GM23338 (cell line): ENCODE results near the gene APEX1. TPM values are rescaled to one million over a fixed set of nuclear protein-coding genes. Genes with fewer than 3 reads are reported as not detected.
A peak's percentile ranks its signal among the peaks of the same experiment; 100 is the strongest.

Source experiments
- ATAC-seq: fragments of 200-7000 bp; cut with Tn5 transposase; 3 replicates; pipeline ENCODE4 v1.9.1; 2020
- DNase-seq: peaks from one replicate; pipeline ENCODE4 v3.0.0-alpha.2; 2015; ENCODE audit warnings: low spot score
- H2AFZ ChIP-seq: fragments of 200-600 bp; sonication (generic); 2 replicates; pipeline ENCODE4 v1.8.0; 2016; ENCODE audit warnings: antibody characterized with exemption, mild to moderate bottlenecking, moderate library complexity
- H3F3A ChIP-seq: fragments of 200-600 bp; sonication (generic); replicated peaks from 2 replicates; pipeline ENCODE4 v1.8.0; 2017; ENCODE audit warnings: antibody characterized with exemption, mixed run types, low read depth
- H3K27ac ChIP-seq: fragments of 200-600 bp; sonication (generic); 2 replicates; pipeline ENCODE4 v1.6.1; 2016; ENCODE audit warnings: low read depth
- H3K27me3 ChIP-seq: fragments of 200-600 bp; sonication (generic); 2 replicates; pipeline ENCODE4 v1.8.0; 2016; ENCODE audit warnings: mild to moderate bottlenecking, mixed run types, moderate library complexity; ENCODE audit not compliant: insufficient read depth
- H3K36me3 ChIP-seq: fragments of 200-600 bp; sonication (generic); 2 replicates; pipeline ENCODE4 v1.8.0; 2016; ENCODE audit warnings: mild to moderate bottlenecking; ENCODE audit not compliant: insufficient read depth
- H3K4me1 ChIP-seq: fragments of 200-600 bp; sonication (generic); 2 replicates; pipeline ENCODE4 v1.8.0; 2016; ENCODE audit warnings: mild to moderate bottlenecking, moderate library complexity; ENCODE audit not compliant: insufficient read depth
- H3K4me2 ChIP-seq: fragments of 200-600 bp; sonication (generic); 2 replicates; pipeline ENCODE4 v1.7.1; 2017; ENCODE audit warnings: mixed run types
- H3K4me3 ChIP-seq: fragments of 200-600 bp; sonication (generic); 2 replicates; pipeline ENCODE4 v1.6.1; 2016; ENCODE audit warnings: mixed run types
- H3K79me2 ChIP-seq: fragments of 200-600 bp; sonication (generic); replicated peaks from 2 replicates; pipeline ENCODE4 v1.8.0; 2017; ENCODE audit warnings: mild to moderate bottlenecking; ENCODE audit not compliant: insufficient read depth
- H3K9me2 ChIP-seq: fragments of 200-600 bp; sonication (generic); 2 replicates; pipeline ENCODE4 v1.8.0; 2017; ENCODE audit not compliant: insufficient read depth
- H4K20me1 ChIP-seq: fragments of 200-600 bp; sonication (generic); replicated peaks from 2 replicates; pipeline ENCODE4 v1.8.0; 2017; ENCODE audit warnings: mild to moderate bottlenecking; ENCODE audit not compliant: insufficient read depth
- H3K27ac Mint-ChIP-seq: 2 replicates; pipeline ENCODE4 v1.8.0; 2020; ENCODE audit warnings: inconsistent platforms, mild to moderate bottlenecking, moderate library complexity, mixed read lengths
- H3K27me3 Mint-ChIP-seq: 3 replicates; pipeline ENCODE4 v1.8.0; 2022; ENCODE audit warnings: low read depth, mild to moderate bottlenecking, moderate library complexity, mixed read lengths, inconsistent platforms; ENCODE audit not compliant: insufficient read depth, poor library complexity
- H3K36me3 Mint-ChIP-seq: 3 replicates; pipeline ENCODE4 v1.8.0; 2021; ENCODE audit warnings: low read depth, mild to moderate bottlenecking, inconsistent platforms, moderate library complexity, mixed read lengths
- H3K4me1 Mint-ChIP-seq: 3 replicates; pipeline ENCODE4 v1.8.0; 2020; ENCODE audit warnings: mild to moderate bottlenecking, inconsistent platforms, mixed read lengths
- H3K4me3 Mint-ChIP-seq: 3 replicates; pipeline ENCODE4 v1.8.0; 2021; ENCODE audit warnings: moderate library complexity, mild to moderate bottlenecking, inconsistent platforms, mixed read lengths
- H3K9me3 Mint-ChIP-seq: 3 replicates; pipeline ENCODE4 v1.8.0; 2020; ENCODE audit warnings: moderate library complexity, mild to moderate bottlenecking, inconsistent platforms, mixed read lengths
- CREB1 ChIP-seq: fragments of 250-450 bp; sonication (Bioruptor Pico); IDR thresholded peaks from 2 replicates; pipeline ENCODE4 v1.5.0; 2020; ENCODE audit warnings: low read depth, mild to moderate bottlenecking, moderate library complexity
- ETS1 ChIP-seq: IDR thresholded peaks from 2 replicates; pipeline ENCODE4 v1.6.1; 2016; ENCODE audit warnings: antibody characterized with exemption
- EZH2 ChIP-seq: fragments of 200-600 bp; sonication (generic); IDR thresholded peaks from one replicate; pipeline ENCODE4 v1.8.0; 2017; ENCODE audit warnings: antibody characterized with exemption, mild to moderate bottlenecking, low read depth; ENCODE audit not compliant: unreplicated experiment
- POLR2AphosphoS5 ChIP-seq: IDR thresholded peaks from 2 replicates; pipeline ENCODE4 v1.6.1; 2016; ENCODE audit warnings: antibody characterized with exemption, low read depth
- REST ChIP-seq: IDR thresholded peaks from one replicate; pipeline ENCODE4 v1.6.1; 2018; ENCODE audit warnings: antibody characterized with exemption; ENCODE audit not compliant: unreplicated experiment
- ZNF114 ChIP-seq: fragments of 250-450 bp; sonication (Bioruptor Pico); IDR thresholded peaks from 2 replicates; pipeline ENCODE4 v1.5.0; 2020; ENCODE audit warnings: mild to moderate bottlenecking, moderate library complexity
- ZNF331 ChIP-seq: fragments of 250-450 bp; sonication (Bioruptor Pico); IDR thresholded peaks from 2 replicates; pipeline ENCODE4 v1.5.0; 2020; ENCODE audit warnings: low read depth, mild to moderate bottlenecking, moderate library complexity
- polyA plus RNA-seq: library from polyadenylated mRNA; unstranded; fragments of >200 nt; fragmentation: Nextera tagmentation; extraction: Ambion mirVana; gene quantifications from 2 replicates; pipeline ENCODE4 v1.2.1, GENCODE V29; 2016
- total RNA-seq: library from RNA; depleted of rRNA; stranded (reverse); fragments of >200 nt; shearing (Covaris generic); gene quantifications from 2 replicates; pipeline ENCODE4 v1.2.3, GENCODE V29; 2014
- TF ChIP-seq, protein P1 (sequence below), 2 experiments: fragments of 200-600 bp in 1 of 2; sonication (generic) in 1 of 2; conservative IDR thresholded peaks; 2 replicates each; pipeline versions ENCODE4 v1.5.1 to v1.6.1; 2016 to 2017; ENCODE audit warnings: antibody characterized with exemption in 2 of 2, low read depth in 2 of 2, mild to moderate bottlenecking in 2 of 2, moderate library complexity in 1 of 2

The APEX1 gene
- total and polyA plus RNA-seq, 2 experiments from 2014 or later = 247 to 279 TPM

DNA sequence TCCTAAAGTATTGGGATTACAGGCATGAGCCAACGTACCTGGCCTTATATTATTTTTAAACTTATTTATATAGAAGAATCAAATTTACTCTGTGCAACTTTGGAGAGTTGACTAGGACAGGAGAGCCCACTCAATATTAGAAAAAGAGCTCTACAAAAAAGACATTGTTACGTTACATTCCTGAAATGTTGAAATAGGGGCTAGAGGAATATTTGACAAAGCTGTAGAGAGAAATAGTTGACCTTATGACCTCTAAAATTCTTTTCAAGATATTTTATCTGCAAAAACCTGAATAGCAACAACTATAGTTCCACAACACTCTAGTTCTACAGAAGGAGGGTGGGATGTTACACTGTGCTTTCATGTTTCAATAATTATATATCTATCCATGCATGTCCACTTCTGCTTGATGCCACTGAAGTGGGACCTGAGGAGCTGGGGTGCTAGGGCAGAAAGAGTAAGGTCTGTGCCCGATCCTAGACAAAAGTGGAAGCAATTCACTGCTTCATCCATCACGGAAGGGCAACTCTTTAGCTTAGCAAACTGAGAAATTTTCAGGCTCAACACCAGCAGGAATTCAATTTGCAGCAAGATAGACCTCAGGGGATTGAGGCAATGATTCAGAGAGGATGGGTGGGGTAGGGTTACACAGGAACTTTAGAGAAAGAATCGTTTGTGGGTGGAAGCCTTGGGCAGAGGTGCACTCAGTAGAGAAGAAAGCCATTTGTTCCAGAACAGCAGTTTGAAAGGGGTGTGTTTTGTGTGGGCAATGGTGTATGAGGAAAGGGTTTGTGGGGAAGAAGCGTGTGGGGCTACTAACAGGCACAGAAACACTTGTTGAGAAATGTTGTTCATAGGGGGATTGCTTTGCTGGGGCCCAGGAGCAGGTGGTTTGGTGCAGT lies 34.3 kb downstream of the APEX1 start:
- ATAC-seq (no peak), DNase-seq (no peak)
- no peaks in the 10 kb centered on the region for H3K27me3 ChIP-seq
- peaks cover 9% of the 10 kb centered on the region; the same call in 1 of the 2 replicates for H3F3A ChIP-seq
- Mint-ChIP-seq H3K9me3 (no peaks in the 10 kb centered on the region), H3K27me3 (peaks cover 6% of the 10 kb centered on the region), H3K36me3 (no peaks in the 10 kb centered on the region), H3K4me1 (peaks cover 49% of the 10 kb centered on the region), H3K27ac (no peak overlapping the region), H3K4me3 (no peak overlapping the region)
- H3K4me3 ChIP-seq = no peak overlapping the region
- peaks cover 28% of the 10 kb centered on the region for H3K4me1 ChIP-seq
- 0 out of 2 replicates have a peak, but pooled peaks cover 2% of the 10 kb centered on the region for H3K36me3 ChIP-seq
- TF ChIP-seq ZNF331 (CRISPR knock-in tag) (no peak), ETS1 (no peak), ZNF114 (CRISPR knock-in tag) (no peak), REST (no peak), EZH2 (no peak), CREB1 (CRISPR knock-in tag) (no peak), POLR2AphosphoS5 (no peak)
- TF ChIP-seq, protein P1, sequence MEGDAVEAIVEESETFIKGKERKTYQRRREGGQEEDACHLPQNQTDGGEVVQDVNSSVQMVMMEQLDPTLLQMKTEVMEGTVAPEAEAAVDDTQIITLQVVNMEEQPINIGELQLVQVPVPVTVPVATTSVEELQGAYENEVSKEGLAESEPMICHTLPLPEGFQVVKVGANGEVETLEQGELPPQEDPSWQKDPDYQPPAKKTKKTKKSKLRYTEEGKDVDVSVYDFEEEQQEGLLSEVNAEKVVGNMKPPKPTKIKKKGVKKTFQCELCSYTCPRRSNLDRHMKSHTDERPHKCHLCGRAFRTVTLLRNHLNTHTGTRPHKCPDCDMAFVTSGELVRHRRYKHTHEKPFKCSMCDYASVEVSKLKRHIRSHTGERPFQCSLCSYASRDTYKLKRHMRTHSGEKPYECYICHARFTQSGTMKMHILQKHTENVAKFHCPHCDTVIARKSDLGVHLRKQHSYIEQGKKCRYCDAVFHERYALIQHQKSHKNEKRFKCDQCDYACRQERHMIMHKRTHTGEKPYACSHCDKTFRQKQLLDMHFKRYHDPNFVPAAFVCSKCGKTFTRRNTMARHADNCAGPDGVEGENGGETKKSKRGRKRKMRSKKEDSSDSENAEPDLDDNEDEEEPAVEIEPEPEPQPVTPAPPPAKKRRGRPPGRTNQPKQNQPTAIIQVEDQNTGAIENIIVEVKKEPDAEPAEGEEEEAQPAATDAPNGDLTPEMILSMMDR (conservative IDR thresholded peaks at IDR 0.05; ENCODE audit: low read depth in 2 of 2) = no peak
- no peaks in the 10 kb centered on the region for H3K79me2 ChIP-seq
- H4K20me1 ChIP-seq = no peaks in the 10 kb centered on the region
- 0 out of 2 replicates have a peak, but pooled peaks cover 7% of the 10 kb centered on the region for H3K9me2 ChIP-seq
- H3K27ac ChIP-seq = no peak overlapping the region
- no peak overlapping the region for H3K4me2 ChIP-seq
- H2AFZ ChIP-seq = peak overlapping the region; percentile 93
